Astrocyte (in vitro differentiated cells and primary cell): ENCODE data around the gene CCDC85B.

Experiments
- EZH2 ChIP-seq: IDR thresholded peaks from 2 replicates; pipeline ENCODE4 v1.6.1; 2012; ENCODE audit warnings: mild to moderate bottlenecking, low read length, inconsistent platforms; ENCODE audit not compliant: insufficient read depth
- TF ChIP-seq, protein P1 (sequence below): IDR thresholded peaks from 2 replicates; pipeline ENCODE4 v1.5.1; 2011; ENCODE audit warnings: low read depth, mild to moderate bottlenecking, inconsistent platforms, low read length, moderate library complexity; ENCODE audit not compliant: insufficient read depth

DNA sequence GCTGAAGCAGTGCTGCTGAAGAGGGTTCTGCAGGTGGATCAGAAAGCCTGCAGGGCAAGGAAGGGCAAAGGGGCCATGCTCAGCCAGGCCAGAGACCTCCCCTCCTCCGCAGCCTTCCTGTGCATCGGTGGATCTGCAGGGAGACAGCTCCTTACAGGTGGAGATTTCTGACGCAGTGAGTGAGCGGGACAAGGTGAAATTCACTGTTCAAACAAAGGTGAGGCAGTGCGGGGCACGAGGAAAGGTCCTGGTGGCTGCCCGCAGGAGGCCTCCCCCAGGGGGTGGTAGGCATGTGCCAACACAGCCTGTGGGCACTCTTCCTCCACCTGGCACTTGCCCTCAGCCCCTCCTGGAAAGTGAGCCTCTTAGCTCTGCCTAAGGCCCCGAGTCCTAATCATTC is 41.1 kb upstream of the CCDC85B start:
- TF ChIP-seq, protein P1, sequence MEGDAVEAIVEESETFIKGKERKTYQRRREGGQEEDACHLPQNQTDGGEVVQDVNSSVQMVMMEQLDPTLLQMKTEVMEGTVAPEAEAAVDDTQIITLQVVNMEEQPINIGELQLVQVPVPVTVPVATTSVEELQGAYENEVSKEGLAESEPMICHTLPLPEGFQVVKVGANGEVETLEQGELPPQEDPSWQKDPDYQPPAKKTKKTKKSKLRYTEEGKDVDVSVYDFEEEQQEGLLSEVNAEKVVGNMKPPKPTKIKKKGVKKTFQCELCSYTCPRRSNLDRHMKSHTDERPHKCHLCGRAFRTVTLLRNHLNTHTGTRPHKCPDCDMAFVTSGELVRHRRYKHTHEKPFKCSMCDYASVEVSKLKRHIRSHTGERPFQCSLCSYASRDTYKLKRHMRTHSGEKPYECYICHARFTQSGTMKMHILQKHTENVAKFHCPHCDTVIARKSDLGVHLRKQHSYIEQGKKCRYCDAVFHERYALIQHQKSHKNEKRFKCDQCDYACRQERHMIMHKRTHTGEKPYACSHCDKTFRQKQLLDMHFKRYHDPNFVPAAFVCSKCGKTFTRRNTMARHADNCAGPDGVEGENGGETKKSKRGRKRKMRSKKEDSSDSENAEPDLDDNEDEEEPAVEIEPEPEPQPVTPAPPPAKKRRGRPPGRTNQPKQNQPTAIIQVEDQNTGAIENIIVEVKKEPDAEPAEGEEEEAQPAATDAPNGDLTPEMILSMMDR: no peak
- TF ChIP-seq EZH2: no peak
